Activated naive CD8-positive, alpha-beta T cell treated with anti-CD3 and anti-CD28 coated beads, Interleukin-2, amount 50 U/mL, for 24 hours (primary cell): ENCODE data around the gene CADPS2.

Experiments used
- ATAC-seq: fragments of 150-1000 bp; cut with Tn5 transposase; one replicate; pipeline ENCODE4 v1.10.0; 2021
- DNase-seq: peaks from one replicate; pipeline ENCODE4 v3.0.0; 2021
- H3K27ac Mint-ChIP-seq: one replicate; pipeline ENCODE4 v1.8.0; 2021; ENCODE audit warnings: mild to moderate bottlenecking, mixed read lengths
- H3K27me3 Mint-ChIP-seq: one replicate; pipeline ENCODE4 v1.8.0; 2021; ENCODE audit warnings: mixed read lengths
- H3K36me3 Mint-ChIP-seq: one replicate; pipeline ENCODE4 v1.8.0; 2021; ENCODE audit warnings: low read depth, mixed read lengths
- H3K4me1 Mint-ChIP-seq: one replicate; pipeline ENCODE4 v1.8.0; 2021; ENCODE audit warnings: mixed read lengths
- H3K4me3 Mint-ChIP-seq: one replicate; pipeline ENCODE4 v1.8.0; 2021; ENCODE audit warnings: mild to moderate bottlenecking, moderate library complexity, mixed read lengths
- H3K9me3 Mint-ChIP-seq: one replicate; pipeline ENCODE4 v1.8.0; 2021; ENCODE audit warnings: mixed read lengths

The CADPS2 gene

DNA sequence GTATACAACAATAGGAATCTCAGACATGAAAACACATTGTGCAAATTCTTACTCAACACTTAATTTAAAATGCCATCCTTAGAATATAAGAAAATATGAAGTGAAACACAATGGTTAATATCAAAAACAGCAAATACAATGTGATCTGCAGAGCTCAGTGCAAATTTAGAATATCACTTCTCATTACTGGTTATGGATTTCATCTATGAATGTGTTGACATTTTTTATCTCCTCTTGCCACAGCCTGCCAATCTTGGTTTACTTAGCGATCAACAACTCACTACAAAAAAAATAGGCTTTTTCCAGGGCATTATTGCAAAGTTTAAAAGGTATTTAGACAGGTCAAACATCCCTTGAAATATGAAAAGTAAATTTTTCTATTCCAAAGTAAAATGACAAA is 158.5 kb downstream of the CADPS2 start:
- ATAC-seq, result no peak
- Mint-ChIP-seq H3K4me1 (no peaks in the 10 kb centered on the region), H3K27ac (no peak overlapping the region), H3K9me3 (peaks cover 5% of the 10 kb centered on the region), H3K27me3 (no peaks in the 10 kb centered on the region), H3K36me3 (no peaks in the 10 kb centered on the region), H3K4me3 (no peak overlapping the region)
- DNase-seq, result no peak

DNA sequence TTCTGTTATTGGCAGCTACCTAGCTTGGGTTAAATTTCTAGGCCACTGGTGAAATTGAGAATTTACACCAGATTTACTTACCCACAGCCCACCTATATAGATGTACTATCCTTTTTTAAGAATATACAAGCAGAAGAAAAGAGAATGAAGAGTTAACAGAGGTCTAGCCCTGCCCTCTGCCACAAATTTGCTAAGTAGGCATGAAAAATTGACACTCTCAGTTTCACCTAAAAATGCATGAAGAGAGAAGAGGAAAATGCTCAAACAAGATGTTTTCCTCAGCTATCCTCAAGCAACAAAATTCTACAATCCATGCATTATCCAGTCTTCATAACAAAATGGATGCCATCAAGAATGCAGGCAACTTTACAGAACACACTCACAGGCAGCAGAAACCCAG is 158.9 kb downstream of the CADPS2 start:
- H3K27ac Mint-ChIP-seq, result no peak overlapping the region
- H3K4me3 Mint-ChIP-seq, result no peak overlapping the region
- no peak for ATAC-seq
- no peak for DNase-seq
- no peaks in the 10 kb centered on the region for H3K4me1 Mint-ChIP-seq
- no peaks in the 10 kb centered on the region for H3K27me3 Mint-ChIP-seq
- H3K9me3 Mint-ChIP-seq, result peaks cover 5% of the 10 kb centered on the region
- no peaks in the 10 kb centered on the region for H3K36me3 Mint-ChIP-seq

DNA sequence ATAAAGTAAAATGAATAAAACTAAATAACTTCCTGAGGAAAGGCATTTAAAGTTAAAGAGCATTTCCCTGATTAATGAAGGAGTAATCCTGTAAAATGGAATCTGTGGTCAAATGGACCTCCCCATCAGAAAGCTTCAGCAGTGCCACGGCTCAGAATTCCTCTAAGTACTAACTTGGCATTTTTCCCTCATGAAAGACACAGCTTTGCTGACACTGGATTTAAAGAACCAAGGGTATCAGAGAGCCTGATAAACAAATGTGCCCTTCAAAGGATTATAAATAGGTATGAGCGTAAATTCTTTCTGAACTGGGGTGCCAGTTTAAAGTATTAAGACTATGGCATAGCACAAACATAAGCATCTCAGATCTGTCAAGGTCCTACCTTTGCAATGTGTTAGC is 159.4 kb downstream of the CADPS2 start:
- ATAC-seq (no peak), DNase-seq (no peak)
- H3K27ac Mint-ChIP-seq, result no peak overlapping the region
- no peaks in the 10 kb centered on the region for H3K4me1 Mint-ChIP-seq
- H3K27me3 Mint-ChIP-seq, result no peaks in the 10 kb centered on the region
- no peak overlapping the region for H3K4me3 Mint-ChIP-seq
- peaks cover 5% of the 10 kb centered on the region for H3K9me3 Mint-ChIP-seq
- H3K36me3 Mint-ChIP-seq, result no peaks in the 10 kb centered on the region

- DNase-seq (no peak), ATAC-seq (no peak)
- H3K27me3 Mint-ChIP-seq, result no peaks in the 10 kb centered on the region
- H3K9me3 Mint-ChIP-seq, result peaks cover 5% of the 10 kb centered on the region
- H3K4me3 Mint-ChIP-seq, result no peak overlapping the region
- H3K36me3 Mint-ChIP-seq, result no peaks in the 10 kb centered on the region
- no peaks in the 10 kb centered on the region for H3K4me1 Mint-ChIP-seq
- H3K27ac Mint-ChIP-seq, result no peak overlapping the region
Measured at GRCh38 chr7:122724366-122724765, 161.9 kb downstream of the CADPS2 start.

- Mint-ChIP-seq H3K9me3 (peaks cover 6% of the 10 kb centered on the region), H3K27ac (no peak overlapping the region), H3K4me3 (no peak overlapping the region), H3K27me3 (no peaks in the 10 kb centered on the region), H3K4me1 (no peaks in the 10 kb centered on the region), H3K36me3 (no peaks in the 10 kb centered on the region)
- ATAC-seq (no peak), DNase-seq (no peak)
Measured at GRCh38 chr7:122719010-122719578, 167.2 kb downstream of the CADPS2 start.

DNA sequence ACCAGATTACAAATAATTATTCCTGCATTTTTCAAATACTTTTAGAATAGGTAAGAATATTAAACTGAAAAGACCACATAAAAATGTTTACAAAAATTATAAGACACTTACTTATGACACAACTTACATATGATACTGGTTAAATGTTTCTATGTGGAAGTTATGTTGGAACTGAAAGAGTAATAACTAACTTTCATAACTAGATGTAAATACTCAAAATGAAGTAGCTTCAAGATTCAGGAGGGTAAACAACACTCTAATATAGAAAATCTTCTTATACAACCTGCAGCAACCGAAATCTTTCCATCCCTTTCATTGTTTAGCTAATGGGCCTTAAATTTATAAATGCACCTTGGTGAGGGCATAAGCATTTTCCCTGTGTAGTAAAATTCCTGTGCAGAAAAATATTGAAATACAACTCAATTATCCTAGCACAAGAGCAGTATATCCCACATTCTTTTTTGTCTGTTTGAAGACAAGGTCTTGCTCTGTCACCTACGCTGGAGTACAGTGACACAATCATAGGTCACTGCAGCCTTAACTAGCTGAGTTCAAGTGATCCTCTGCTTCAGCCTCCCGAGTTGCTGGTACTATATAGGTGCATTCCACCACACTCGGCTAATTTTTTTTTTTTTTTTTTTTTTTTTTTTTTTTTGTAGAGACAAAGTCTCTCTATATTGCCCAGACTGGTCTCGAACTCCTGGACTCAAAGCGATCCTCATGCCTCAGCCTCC is 168.7 kb downstream of the CADPS2 start:
- Mint-ChIP-seq H3K27me3 (no peaks in the 10 kb centered on the region), H3K9me3 (peaks cover 9% of the 10 kb centered on the region), H3K4me3 (no peak overlapping the region), H3K27ac (no peak overlapping the region), H3K4me1 (no peaks in the 10 kb centered on the region), H3K36me3 (no peaks in the 10 kb centered on the region)
- ATAC-seq, result no peak
- no peak for DNase-seq

DNA sequence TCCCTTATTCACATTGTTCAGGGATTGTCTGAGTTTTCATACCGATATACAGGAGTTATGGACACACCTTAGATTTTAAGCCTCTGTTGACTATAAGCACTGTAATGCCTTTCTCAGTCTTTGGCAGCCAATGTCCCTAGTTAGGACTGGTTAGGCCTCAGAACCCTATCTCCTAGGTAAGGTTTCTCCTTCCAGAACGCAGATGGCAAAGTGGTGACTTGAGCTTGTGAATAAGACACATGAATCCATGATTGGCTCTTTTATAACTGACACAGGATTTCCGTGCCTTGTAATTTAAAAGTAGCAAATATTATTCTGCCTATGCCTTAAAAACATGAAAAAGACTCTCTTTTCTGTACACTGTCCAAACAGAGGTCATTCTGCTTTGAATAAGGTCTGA is 171.1 kb downstream of the CADPS2 start:
- Mint-ChIP-seq H3K36me3 (no peaks in the 10 kb centered on the region), H3K9me3 (peaks cover 17% of the 10 kb centered on the region), H3K27me3 (no peaks in the 10 kb centered on the region), H3K4me3 (no peak overlapping the region), H3K27ac (no peak overlapping the region), H3K4me1 (no peaks in the 10 kb centered on the region)
- no peak for DNase-seq
- no peak for ATAC-seq

DNA sequence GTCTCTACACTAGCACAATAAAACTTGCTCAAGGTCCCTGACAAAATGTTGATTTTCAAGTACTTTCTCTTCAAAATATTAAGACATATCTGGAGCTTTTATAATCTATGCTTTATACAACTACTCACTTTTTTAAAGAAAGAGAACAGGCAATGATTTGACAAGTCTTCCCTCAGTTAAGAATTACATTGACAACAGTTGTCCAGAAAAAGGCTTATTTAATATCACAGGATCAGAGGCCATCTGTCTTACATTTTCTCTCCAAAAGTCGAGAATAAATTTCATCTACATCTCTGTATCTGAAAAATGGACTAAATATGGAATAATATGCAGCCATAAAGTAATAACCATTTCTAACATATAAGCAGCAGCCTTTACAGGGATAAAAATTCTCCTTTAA is 175.3 kb downstream of the CADPS2 start:
- peaks cover 16% of the 10 kb centered on the region for H3K9me3 Mint-ChIP-seq
- H3K4me3 Mint-ChIP-seq, result no peak overlapping the region
- DNase-seq (no peak), ATAC-seq (no peak)
- no peaks in the 10 kb centered on the region for H3K27me3 Mint-ChIP-seq
- no peaks in the 10 kb centered on the region for H3K4me1 Mint-ChIP-seq
- no peak overlapping the region for H3K27ac Mint-ChIP-seq
- no peaks in the 10 kb centered on the region for H3K36me3 Mint-ChIP-seq

- no peaks in the 10 kb centered on the region for H3K27me3 Mint-ChIP-seq
- peaks cover 16% of the 10 kb centered on the region for H3K9me3 Mint-ChIP-seq
- H3K4me3 Mint-ChIP-seq, result no peak overlapping the region
- no peak overlapping the region for H3K27ac Mint-ChIP-seq
- no peak for ATAC-seq
- no peaks in the 10 kb centered on the region for H3K36me3 Mint-ChIP-seq
- no peaks in the 10 kb centered on the region for H3K4me1 Mint-ChIP-seq
- no peak for DNase-seq
Measured at GRCh38 chr7:122709930-122710646, 176.2 kb downstream of the CADPS2 start.

DNA sequence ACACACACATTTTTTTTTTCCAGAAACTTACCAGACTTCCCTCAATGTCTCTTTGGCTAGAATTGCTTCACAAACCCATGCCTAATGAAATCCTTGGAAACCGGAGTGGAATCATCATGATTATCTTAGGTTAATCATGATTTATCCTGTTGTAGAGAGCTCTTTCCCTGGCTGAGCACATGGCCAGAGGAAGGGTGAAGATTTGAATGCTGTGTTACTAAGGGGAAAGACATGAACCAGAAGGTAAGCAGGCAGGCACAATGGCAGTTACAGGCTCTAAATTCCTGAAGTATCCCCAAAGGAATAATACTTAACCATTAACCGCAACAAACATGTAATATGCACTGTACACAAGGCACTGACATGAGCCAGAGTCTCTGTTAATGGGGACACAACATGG is 179.4 kb downstream of the CADPS2 start:
- no peaks in the 10 kb centered on the region for H3K27me3 Mint-ChIP-seq
- H3K36me3 Mint-ChIP-seq, result no peaks in the 10 kb centered on the region
- ATAC-seq, result no peak
- no peak for DNase-seq
- peaks cover 17% of the 10 kb centered on the region for H3K9me3 Mint-ChIP-seq
- H3K4me1 Mint-ChIP-seq, result no peaks in the 10 kb centered on the region
- H3K27ac Mint-ChIP-seq, result no peak overlapping the region
- no peak overlapping the region for H3K4me3 Mint-ChIP-seq

- H3K4me1 Mint-ChIP-seq, result no peaks in the 10 kb centered on the region
- H3K9me3 Mint-ChIP-seq, result peaks cover 7% of the 10 kb centered on the region
- no peak within 1 kb of the TSS for H3K27ac Mint-ChIP-seq
- H3K36me3 Mint-ChIP-seq, result no peaks in the 10 kb centered on the region
- ATAC-seq (no peak), DNase-seq (no peak)
- no peak within 1 kb of the TSS for H3K4me3 Mint-ChIP-seq
- H3K27me3 Mint-ChIP-seq, result no peaks in the 10 kb centered on the region
Measured at GRCh38 chr7:122702872-122703510, 183.3 kb downstream of the CADPS2 start, which contains the start of gene RNF148. RNF148 (minus strand) TSS chr7:122702922; CDS start chr7:122702750, 172 bp downstream.

GRCh38 chr7:122699017-122699416 is 187.2 kb downstream of the CADPS2 start, which contains the start of gene RNF133:
RNF133 (minus strand) TSS chr7:122699117; CDS start chr7:122698918, 199 bp downstream.
- DNase-seq, result no peak
- H3K4me3 Mint-ChIP-seq, result no peak within 1 kb of the TSS
- no peaks in the 10 kb centered on the region for H3K27me3 Mint-ChIP-seq
- H3K27ac Mint-ChIP-seq, result no peak within 1 kb of the TSS
- no peaks in the 10 kb centered on the region for H3K36me3 Mint-ChIP-seq
- H3K4me1 Mint-ChIP-seq, result no peaks in the 10 kb centered on the region
- peaks cover 7% of the 10 kb centered on the region for H3K9me3 Mint-ChIP-seq
- no peak for ATAC-seq

- no peaks in the 10 kb centered on the region for H3K4me1 Mint-ChIP-seq
- DNase-seq (no peak), ATAC-seq (no peak)
- no peak overlapping the region for H3K4me3 Mint-ChIP-seq
- no peaks in the 10 kb centered on the region for H3K9me3 Mint-ChIP-seq
- H3K27ac Mint-ChIP-seq, result no peak overlapping the region
- H3K27me3 Mint-ChIP-seq, result no peaks in the 10 kb centered on the region
- H3K36me3 Mint-ChIP-seq, result no peaks in the 10 kb centered on the region
Measured at GRCh38 chr7:122695816-122696215, 190.4 kb downstream of the CADPS2 start.

- H3K27ac Mint-ChIP-seq, result no peak overlapping the region
- DNase-seq (no peak), ATAC-seq (no peak)
- H3K4me3 Mint-ChIP-seq, result no peak overlapping the region
- H3K4me1 Mint-ChIP-seq, result no peaks in the 10 kb centered on the region
- H3K9me3 Mint-ChIP-seq, result no peaks in the 10 kb centered on the region
- H3K36me3 Mint-ChIP-seq, result no peaks in the 10 kb centered on the region
- no peaks in the 10 kb centered on the region for H3K27me3 Mint-ChIP-seq
Measured at GRCh38 chr7:122694697-122695096, 191.6 kb downstream of the CADPS2 start.
